AG08396 (cell line): ENCODE data around the gene TSPAN9.

ENCODE experiments used
- DNase-seq: peaks from one replicate; pipeline ENCODE4 v3.0.0; 2012; ENCODE audit warnings: low spot score, mixed read lengths

TSPAN9 gene

GRCh38 chr12:3275171-3276041 is 198.2 kb downstream of the TSPAN9 start:
- peak; percentile 90 for DNase-seq

- DNase-seq = no peak
Observed at GRCh38 chr12:3276226-3276625, 199.0 kb downstream of the TSPAN9 start.

GRCh38 chr12:3277306-3277943 is 200.2 kb downstream of the TSPAN9 start:
- no peak for DNase-seq

GRCh38 chr12:3278681-3279414 is 201.7 kb downstream of the TSPAN9 start:
- DNase-seq = peak; percentile 33

- no peak for DNase-seq
Observed at GRCh38 chr12:3279415-3279780, 202.2 kb downstream of the TSPAN9 start.

- DNase-seq = no peak
Observed at GRCh38 chr12:3279832-3280231, 202.7 kb downstream of the TSPAN9 start.

GRCh38 chr12:3280967-3281366 is 203.8 kb downstream of the TSPAN9 start:
- DNase-seq = no peak

GRCh38 chr12:3281588-3282383 is 204.6 kb downstream of the TSPAN9 start:
- DNase-seq = no peak

- no peak for DNase-seq
Observed at GRCh38 chr12:3282384-3282670, 205.1 kb downstream of the TSPAN9 start.

GRCh38 chr12:3283137-3283680 is 206.0 kb downstream of the TSPAN9 start:
- no peak for DNase-seq

- DNase-seq = no peak
Observed at GRCh38 chr12:3284405-3284804, 207.2 kb downstream of the TSPAN9 start.

GRCh38 chr12:3285570-3285969 is 208.4 kb downstream of the TSPAN9 start:
- DNase-seq = no peak

- DNase-seq = no peak
Observed at GRCh38 chr12:3288690-3289089, 211.5 kb downstream of the TSPAN9 start.

- DNase-seq = no peak
Observed at GRCh38 chr12:3289702-3290101, 212.5 kb downstream of the TSPAN9 start.

- DNase-seq = no peak
Observed at GRCh38 chr12:3291939-3292338, 214.8 kb downstream of the TSPAN9 start.

GRCh38 chr12:3292677-3293412 is 215.7 kb downstream of the TSPAN9 start:
- no peak for DNase-seq

GRCh38 chr12:3293446-3294161 is 216.4 kb downstream of the TSPAN9 start:
- DNase-seq = no peak

- DNase-seq = no peak
Observed at GRCh38 chr12:3294481-3294911, 217.3 kb downstream of the TSPAN9 start.

- no peak for DNase-seq
Observed at GRCh38 chr12:3295225-3295624, 218.0 kb downstream of the TSPAN9 start.

GRCh38 chr12:3295646-3296408 is 218.6 kb downstream of the TSPAN9 start:
- DNase-seq = peak; percentile 59
